IMR-90 (cell line): ENCODE data around the gene PCED1A. TPM values are rescaled to one million over a fixed set of nuclear protein-coding genes. Genes with fewer than 3 reads are reported as not detected.

Experiments
- ATAC-seq: fragments of 200-7000 bp; cut with Tn5 transposase; 2 replicates; pipeline ENCODE4 v1.9.1; 2020; ENCODE audit warnings: low read depth, mild to moderate bottlenecking, moderate library complexity
- BruUV-seq: library from RNA; stranded (reverse); fragments of 400-500 nt; replicated peaks from 2 replicates; lab custom pipeline; 2021; lab: Mats Ljungman, UMichigan
- CTCF ChIA-PET: fragments of 300-600 bp; formaldehyde crosslinking; extraction: SDS; loops from one replicate; lab custom pipeline; 2021; ENCODE audit warnings: antibody characterized with exemption; lab: Yijun Ruan, JAX
- POLR2A ChIA-PET: fragments of 300-600 bp; sonication (Branson Sonifier 250); formaldehyde crosslinking; loops from one replicate; lab custom pipeline; 2022; ENCODE audit warnings: antibody characterized with exemption; ENCODE audit not compliant: unreplicated experiment; lab: Charles Lee
- DNase-seq: peaks from one replicate; pipeline ENCODE4 v3.0.0; 2013
- H2AFZ ChIP-seq: replicated peaks from 2 replicates; pipeline ENCODE3; 2013; ENCODE audit warnings: low read length, mild to moderate bottlenecking; ENCODE audit not compliant: poor library complexity
- H2AK5ac ChIP-seq: 2 replicates; pipeline ENCODE4 v1.6.1; 2013; ENCODE audit warnings: low read depth, low read length, inconsistent platforms
- H2AK9ac ChIP-seq: replicated peaks from 2 replicates; pipeline ENCODE3; 2013; ENCODE audit warnings: mild to moderate bottlenecking, low read depth, low read length, moderate library complexity; ENCODE audit not compliant: poor library complexity
- H2BK120ac ChIP-seq: 2 replicates; pipeline ENCODE4 v1.6.1; 2013; ENCODE audit warnings: low read depth, low read length, inconsistent platforms
- H2BK15ac ChIP-seq: 3 replicates; pipeline ENCODE4 v1.6.1; 2013; ENCODE audit warnings: low read depth, low read length, inconsistent platforms
- H2BK20ac ChIP-seq: 2 replicates; pipeline ENCODE4 v1.6.1; 2013; ENCODE audit warnings: low read depth, mild to moderate bottlenecking, inconsistent platforms, low read length, moderate library complexity
- H2BK5ac ChIP-seq: 2 replicates; pipeline ENCODE4 v1.6.1; 2013; ENCODE audit warnings: mild to moderate bottlenecking, low read depth, low read length, inconsistent platforms; ENCODE audit not compliant: poor library complexity, severe bottlenecking
- H3K14ac ChIP-seq: replicated peaks from 2 replicates; pipeline ENCODE4 v1.6.1; 2013; ENCODE audit warnings: low read depth, low read length, inconsistent platforms
- H3K18ac ChIP-seq: 2 replicates; pipeline ENCODE4 v1.6.1; 2013; ENCODE audit warnings: low read depth, low read length, control low read depth
- H3K23ac ChIP-seq: 2 replicates; pipeline ENCODE4 v1.6.1; 2013; ENCODE audit warnings: low read depth, low read length, inconsistent platforms
- H3K27ac ChIP-seq: 2 replicates; pipeline ENCODE4 v1.5.1; 2013; ENCODE audit warnings: mild to moderate bottlenecking, control low read depth, low read length; ENCODE audit not compliant: insufficient read depth
- H3K27me3 ChIP-seq: 2 replicates; pipeline ENCODE4 v1.6.1; 2013; ENCODE audit warnings: low read length; ENCODE audit not compliant: control insufficient read depth, insufficient read depth
- H3K36me3 ChIP-seq: 2 replicates; pipeline ENCODE4 v1.6.1; 2013; ENCODE audit warnings: low read length, mixed read lengths; ENCODE audit not compliant: control insufficient read depth, insufficient read depth
- H3K4ac ChIP-seq: 2 replicates; pipeline ENCODE4 v1.6.1; 2013; ENCODE audit warnings: low read depth, low read length, inconsistent platforms
- H3K4me1 ChIP-seq: 2 replicates; pipeline ENCODE4 v1.6.1; 2013; ENCODE audit warnings: low read length, mixed read lengths; ENCODE audit not compliant: control insufficient read depth, insufficient read depth
- H3K4me2 ChIP-seq: 2 replicates; pipeline ENCODE4 v1.6.1; 2013; ENCODE audit warnings: low read depth, mild to moderate bottlenecking, control low read depth, low read length, moderate library complexity
- H3K4me3 ChIP-seq: 2 replicates; pipeline ENCODE4 v1.5.1; 2013; ENCODE audit warnings: low read depth, mild to moderate bottlenecking, control low read depth, low read length, moderate library complexity; ENCODE audit not compliant: insufficient read depth
- H3K56ac ChIP-seq: 2 replicates; pipeline ENCODE4 v1.6.1; 2013; ENCODE audit warnings: low read length, inconsistent platforms; ENCODE audit not compliant: insufficient read depth; ENCODE audit errors: extremely low read depth
- H3K79me1 ChIP-seq, 2 experiments: 2 replicates each; pipeline ENCODE4 v1.6.1; 2013; ENCODE audit warnings: low read length in 2 of 2, inconsistent platforms in 1 of 2, low read depth in 1 of 2
- H3K9ac ChIP-seq: 2 replicates; pipeline ENCODE4 v1.6.1; 2013; ENCODE audit warnings: low read depth, low read length, control low read depth
- H3K9me1 ChIP-seq: 2 replicates; pipeline ENCODE4 v1.6.1; 2013; ENCODE audit warnings: low read length, inconsistent platforms; ENCODE audit not compliant: insufficient read depth
- H3K9me3 ChIP-seq: 2 replicates; pipeline ENCODE4 v1.6.1; 2013; ENCODE audit warnings: low read length; ENCODE audit not compliant: control insufficient read depth, insufficient read depth
- H4K20me1 ChIP-seq: 2 replicates; pipeline ENCODE4 v1.6.1; 2013; ENCODE audit warnings: low read length, inconsistent platforms; ENCODE audit not compliant: insufficient read depth
- H4K5ac ChIP-seq: 2 replicates; pipeline ENCODE4 v1.6.1; 2013; ENCODE audit warnings: mild to moderate bottlenecking, low read depth, low read length, control low read depth
- H4K8ac ChIP-seq, 2 experiments: 2 replicates each; pipeline ENCODE4 v1.6.1; 2013; ENCODE audit warnings: low read depth in 2 of 2, low read length in 2 of 2, control low read depth in 1 of 2, inconsistent platforms in 1 of 2
- H4K91ac ChIP-seq: 2 replicates; pipeline ENCODE4 v1.6.1; 2013; ENCODE audit warnings: low read depth, low read length, inconsistent platforms; ENCODE audit not compliant: insufficient read depth
- CEBPB ChIP-seq: IDR thresholded peaks from 2 replicates; pipeline ENCODE4 v1.6.1; 2012; ENCODE audit warnings: low read depth, low read length, improper control_type of control experiment
- CHD1 ChIP-seq: IDR thresholded peaks from 2 replicates; pipeline ENCODE4 v1.6.1; 2012; ENCODE audit warnings: low read depth, low read length, improper control_type of control experiment
- MXI1 ChIP-seq: IDR thresholded peaks from 2 replicates; pipeline ENCODE4 v1.6.1; 2012; ENCODE audit warnings: low read depth, mild to moderate bottlenecking, low read length, moderate library complexity, borderline replicate concordance
- NFE2L2 ChIP-seq: fragments of 150-350 bp; IDR thresholded peaks from 2 replicates; pipeline ENCODE4 v1.6.1; 2016; ENCODE audit warnings: low read depth, mild to moderate bottlenecking, low read length
- RCOR1 ChIP-seq: IDR thresholded peaks from 2 replicates; pipeline ENCODE4 v1.6.1; 2012; ENCODE audit warnings: mild to moderate bottlenecking, low read length, improper control_type of control experiment; ENCODE audit not compliant: insufficient replicate concordance
- SMC3 ChIP-seq: fragments of 150-350 bp; IDR thresholded peaks from 2 replicates; pipeline ENCODE4 v1.6.1; 2016; ENCODE audit warnings: low read depth, mild to moderate bottlenecking, antibody characterized with exemption, low read length, moderate library complexity
- WGBS, 2 experiments: methylation state at CpG; one replicate each; pipeline versions ENCODE4 v1.1.5 to v1.1.7; 2013; ENCODE audit warnings: missing lambda C conversion rate in 2 of 2; ENCODE audit not compliant: insufficient read length in 1 of 2; ENCODE audit errors: extremely low coverage in 2 of 2; 5-methylcytosine and 5-hydroxymethylcytosine counted together
- dilution Hi-C: fragments of 300-500 bp; cut with HindIII; formaldehyde crosslinking; loops from one replicate; pipeline ENCODE4 v1.14.3; 2018; ENCODE audit warnings: low sequenced_read_pairs; ENCODE audit not compliant: unreplicated experiment
- in situ Hi-C: fragments of 300-500 bp; cut with MboI; formaldehyde crosslinking; loops from 3 replicates; pipeline ENCODE4 v1.14.3; 2019; ENCODE audit warnings: low sequenced_read_pairs, inconsistent platforms, mixed read lengths
- intact Hi-C: fragments of 100-400 bp; cut with micrococcal nuclease; formaldehyde crosslinking; loops from 2 replicates; pipeline ENCODE4 v1.10.0; 2022
- polyA plus RNA-seq, 3 experiments: library from polyadenylated mRNA; depleted of rRNA; stranded (reverse); fragments of >200 nt; gene quantifications; 2 replicates each; pipeline ENCODE4 v1.2.3, GENCODE V29; 2012; ENCODE audit warnings: low replicate concordance in 1 of 3
- total RNA-seq: library from RNA; depleted of rRNA; stranded (reverse); fragments of >200 nt; gene quantifications from 2 replicates; pipeline ENCODE4 v1.2.3, GENCODE V29; 2012

The PCED1A gene
- total and polyA plus RNA-seq, 2 of the 4 experiments (the other 2 are of a cell fraction): 9.7 to 33.4 TPM

DNA sequence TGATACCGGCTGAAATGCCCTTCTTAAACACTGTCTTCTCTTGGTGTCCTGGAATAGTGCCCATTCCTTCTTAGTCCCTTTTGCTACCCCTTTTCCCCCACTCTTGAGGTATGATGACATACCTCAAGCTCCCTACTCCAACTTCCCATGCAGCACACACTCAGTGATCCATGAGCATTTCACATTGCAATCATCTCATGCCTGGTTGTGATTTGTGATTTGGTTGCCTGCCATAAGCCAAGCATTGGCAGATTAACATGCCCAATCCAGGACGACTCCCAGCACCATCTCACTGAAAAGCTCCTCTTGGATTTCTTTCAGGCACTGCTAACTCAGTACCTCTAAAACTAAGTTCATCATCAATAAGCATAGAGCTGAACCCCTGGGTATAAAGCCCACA is 18.1 kb upstream of the PCED1A start:
- POLR2A ChIA-PET: no interaction called here
- DNase-seq: no peak

More for the DNA sequence above, 18.1 kb upstream of the PCED1A start:
- intact Hi-C loops: no loop called here
- Histone ChIP-seq H3K9me1 (peaks cover 10% of the 10 kb centered on the region), H2AK5ac (no peak overlapping the region), H3K14ac (no peak overlapping the region), H3K56ac (no peak overlapping the region), H3K4me1 (no peaks in the 10 kb centered on the region), H3K4ac (no peak overlapping the region), H4K91ac (no peak overlapping the region), H2BK120ac (no peak overlapping the region), H2AFZ (no peak overlapping the region), H3K23ac (no peak overlapping the region), H3K9me3 (no peaks in the 10 kb centered on the region), H3K4me2 (no peak overlapping the region), H3K79me1 (peaks cover 0 to 43% of the 10 kb centered on the region in 2 experiments), H4K20me1 (peaks cover 12% of the 10 kb centered on the region), H4K8ac (no peak overlapping the region), H3K27ac (no peak overlapping the region), H3K9ac (no peak overlapping the region), H3K27me3 (no peaks in the 10 kb centered on the region), H3K4me3 (no peak overlapping the region), H2AK9ac (no peak overlapping the region), H2BK5ac (no peak overlapping the region), H2BK20ac (no peak overlapping the region), H3K18ac (no peak overlapping the region), H3K36me3 (peaks cover 31% of the 10 kb centered on the region), H4K5ac (no peak overlapping the region), H2BK15ac (no peak overlapping the region)
- no peak for ATAC-seq
- no TSS peak for BruUV-seq
- dilution Hi-C loops: no loop called here
- CTCF ChIA-PET: no interaction called here
- WGBS, 2 experiments: no CpG with 5 or more reads among the region's 2 CpGs
- in situ Hi-C loops: no loop called here
- no peak for TF ChIP-seq SMC3
- TF ChIP-seq NFE2L2: no peak
- TF ChIP-seq CHD1: no peak
- TF ChIP-seq CEBPB: no peak
- no peak for TF ChIP-seq MXI1
- TF ChIP-seq RCOR1: no peak
